IMR-90 (cell line): ENCODE measurements around the gene TMEM114. TPM values are rescaled to one million over a fixed set of nuclear protein-coding genes. Genes with fewer than 3 reads are reported as not detected.

ENCODE experiments used
- ATAC-seq: fragments of 200-7000 bp; cut with Tn5 transposase; 2 replicates; pipeline ENCODE4 v1.9.1; 2020; ENCODE audit warnings: low read depth, mild to moderate bottlenecking, moderate library complexity
- BruUV-seq: library from RNA; stranded (reverse); fragments of 400-500 nt; replicated peaks from 2 replicates; lab custom pipeline; 2021; lab: Mats Ljungman, UMichigan
- CTCF ChIA-PET: fragments of 300-600 bp; formaldehyde crosslinking; extraction: SDS; loops from one replicate; lab custom pipeline; 2021; ENCODE audit warnings: antibody characterized with exemption; lab: Yijun Ruan, JAX
- POLR2A ChIA-PET: fragments of 300-600 bp; sonication (Branson Sonifier 250); formaldehyde crosslinking; loops from one replicate; lab custom pipeline; 2022; ENCODE audit warnings: antibody characterized with exemption; ENCODE audit not compliant: unreplicated experiment; lab: Charles Lee
- DNase-seq: peaks from one replicate; pipeline ENCODE4 v3.0.0; 2013
- H2AFZ ChIP-seq: replicated peaks from 2 replicates; pipeline ENCODE3; 2013; ENCODE audit warnings: low read length, mild to moderate bottlenecking; ENCODE audit not compliant: poor library complexity
- H2AK5ac ChIP-seq: 2 replicates; pipeline ENCODE4 v1.6.1; 2013; ENCODE audit warnings: low read depth, low read length, inconsistent platforms
- H2AK9ac ChIP-seq: replicated peaks from 2 replicates; pipeline ENCODE3; 2013; ENCODE audit warnings: mild to moderate bottlenecking, low read depth, low read length, moderate library complexity; ENCODE audit not compliant: poor library complexity
- H2BK120ac ChIP-seq: 2 replicates; pipeline ENCODE4 v1.6.1; 2013; ENCODE audit warnings: low read depth, low read length, inconsistent platforms
- H2BK15ac ChIP-seq: 3 replicates; pipeline ENCODE4 v1.6.1; 2013; ENCODE audit warnings: low read depth, low read length, inconsistent platforms
- H2BK20ac ChIP-seq: 2 replicates; pipeline ENCODE4 v1.6.1; 2013; ENCODE audit warnings: low read depth, mild to moderate bottlenecking, inconsistent platforms, low read length, moderate library complexity
- H2BK5ac ChIP-seq: 2 replicates; pipeline ENCODE4 v1.6.1; 2013; ENCODE audit warnings: mild to moderate bottlenecking, low read depth, low read length, inconsistent platforms; ENCODE audit not compliant: poor library complexity, severe bottlenecking
- H3K14ac ChIP-seq: replicated peaks from 2 replicates; pipeline ENCODE4 v1.6.1; 2013; ENCODE audit warnings: low read depth, low read length, inconsistent platforms
- H3K18ac ChIP-seq: 2 replicates; pipeline ENCODE4 v1.6.1; 2013; ENCODE audit warnings: low read depth, low read length, control low read depth
- H3K23ac ChIP-seq: 2 replicates; pipeline ENCODE4 v1.6.1; 2013; ENCODE audit warnings: low read depth, low read length, inconsistent platforms
- H3K27ac ChIP-seq: 2 replicates; pipeline ENCODE4 v1.5.1; 2013; ENCODE audit warnings: mild to moderate bottlenecking, control low read depth, low read length; ENCODE audit not compliant: insufficient read depth
- H3K27me3 ChIP-seq: 2 replicates; pipeline ENCODE4 v1.6.1; 2013; ENCODE audit warnings: low read length; ENCODE audit not compliant: control insufficient read depth, insufficient read depth
- H3K36me3 ChIP-seq: 2 replicates; pipeline ENCODE4 v1.6.1; 2013; ENCODE audit warnings: low read length, mixed read lengths; ENCODE audit not compliant: control insufficient read depth, insufficient read depth
- H3K4ac ChIP-seq: 2 replicates; pipeline ENCODE4 v1.6.1; 2013; ENCODE audit warnings: low read depth, low read length, inconsistent platforms
- H3K4me1 ChIP-seq: 2 replicates; pipeline ENCODE4 v1.6.1; 2013; ENCODE audit warnings: low read length, mixed read lengths; ENCODE audit not compliant: control insufficient read depth, insufficient read depth
- H3K4me2 ChIP-seq: 2 replicates; pipeline ENCODE4 v1.6.1; 2013; ENCODE audit warnings: low read depth, mild to moderate bottlenecking, control low read depth, low read length, moderate library complexity
- H3K4me3 ChIP-seq: 2 replicates; pipeline ENCODE4 v1.5.1; 2013; ENCODE audit warnings: low read depth, mild to moderate bottlenecking, control low read depth, low read length, moderate library complexity; ENCODE audit not compliant: insufficient read depth
- H3K56ac ChIP-seq: 2 replicates; pipeline ENCODE4 v1.6.1; 2013; ENCODE audit warnings: low read length, inconsistent platforms; ENCODE audit not compliant: insufficient read depth; ENCODE audit errors: extremely low read depth
- H3K79me1 ChIP-seq, 2 experiments: 2 replicates each; pipeline ENCODE4 v1.6.1; 2013; ENCODE audit warnings: low read length in 2 of 2, inconsistent platforms in 1 of 2, low read depth in 1 of 2
- H3K9ac ChIP-seq: 2 replicates; pipeline ENCODE4 v1.6.1; 2013; ENCODE audit warnings: low read depth, low read length, control low read depth
- H3K9me1 ChIP-seq: 2 replicates; pipeline ENCODE4 v1.6.1; 2013; ENCODE audit warnings: low read length, inconsistent platforms; ENCODE audit not compliant: insufficient read depth
- H3K9me3 ChIP-seq: 2 replicates; pipeline ENCODE4 v1.6.1; 2013; ENCODE audit warnings: low read length; ENCODE audit not compliant: control insufficient read depth, insufficient read depth
- H4K20me1 ChIP-seq: 2 replicates; pipeline ENCODE4 v1.6.1; 2013; ENCODE audit warnings: low read length, inconsistent platforms; ENCODE audit not compliant: insufficient read depth
- H4K5ac ChIP-seq: 2 replicates; pipeline ENCODE4 v1.6.1; 2013; ENCODE audit warnings: mild to moderate bottlenecking, low read depth, low read length, control low read depth
- H4K8ac ChIP-seq, 2 experiments: 2 replicates each; pipeline ENCODE4 v1.6.1; 2013; ENCODE audit warnings: low read depth in 2 of 2, low read length in 2 of 2, control low read depth in 1 of 2, inconsistent platforms in 1 of 2
- H4K91ac ChIP-seq: 2 replicates; pipeline ENCODE4 v1.6.1; 2013; ENCODE audit warnings: low read depth, low read length, inconsistent platforms; ENCODE audit not compliant: insufficient read depth
- RCOR1 ChIP-seq: IDR thresholded peaks from 2 replicates; pipeline ENCODE4 v1.6.1; 2012; ENCODE audit warnings: mild to moderate bottlenecking, low read length, improper control_type of control experiment; ENCODE audit not compliant: insufficient replicate concordance
- SMC3 ChIP-seq: fragments of 150-350 bp; IDR thresholded peaks from 2 replicates; pipeline ENCODE4 v1.6.1; 2016; ENCODE audit warnings: low read depth, mild to moderate bottlenecking, antibody characterized with exemption, low read length, moderate library complexity
- WGBS, 2 experiments: methylation state at CpG; one replicate each; pipeline versions ENCODE4 v1.1.5 to v1.1.7; 2013; ENCODE audit warnings: missing lambda C conversion rate in 2 of 2; ENCODE audit not compliant: insufficient read length in 1 of 2; ENCODE audit errors: extremely low coverage in 2 of 2; 5-methylcytosine and 5-hydroxymethylcytosine counted together
- dilution Hi-C: fragments of 300-500 bp; cut with HindIII; formaldehyde crosslinking; loops from one replicate; pipeline ENCODE4 v1.14.3; 2018; ENCODE audit warnings: low sequenced_read_pairs; ENCODE audit not compliant: unreplicated experiment
- in situ Hi-C: fragments of 300-500 bp; cut with MboI; formaldehyde crosslinking; loops from 3 replicates; pipeline ENCODE4 v1.14.3; 2019; ENCODE audit warnings: low sequenced_read_pairs, inconsistent platforms, mixed read lengths
- intact Hi-C: fragments of 100-400 bp; cut with micrococcal nuclease; formaldehyde crosslinking; loops from 2 replicates; pipeline ENCODE4 v1.10.0; 2022
- polyA plus RNA-seq, 3 experiments: library from polyadenylated mRNA; depleted of rRNA; stranded (reverse); fragments of >200 nt; gene quantifications; 2 replicates each; pipeline ENCODE4 v1.2.3, GENCODE V29; 2012; ENCODE audit warnings: low replicate concordance in 1 of 3
- total RNA-seq: library from RNA; depleted of rRNA; stranded (reverse); fragments of >200 nt; gene quantifications from 2 replicates; pipeline ENCODE4 v1.2.3, GENCODE V29; 2012

The TMEM114 gene
- total and polyA plus RNA-seq, 2 of the 4 experiments (the other 2 are of a cell fraction), result not detected

DNA sequence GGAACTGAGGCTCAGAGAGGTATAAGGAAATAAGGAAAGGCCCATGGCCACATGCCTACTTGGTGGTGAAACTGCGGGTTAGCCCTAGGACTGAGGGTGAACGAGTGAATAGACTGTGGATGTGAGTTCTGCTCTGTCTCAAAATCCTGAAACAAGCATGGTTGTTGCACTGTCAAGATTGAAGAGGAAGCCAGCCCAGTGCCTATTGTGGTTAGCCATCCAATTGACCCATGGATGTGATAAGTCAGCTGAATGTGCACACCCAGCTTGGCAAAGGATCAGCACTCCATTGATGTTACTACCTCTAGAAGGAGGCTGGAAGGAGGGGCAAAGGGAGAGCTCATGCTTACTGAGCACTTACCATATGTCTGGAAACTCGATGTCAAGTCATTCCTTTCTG is 4.5 kb downstream of the TMEM114 start:
- Histone ChIP-seq H3K27ac (no peak overlapping the region), H3K36me3 (no peaks in the 10 kb centered on the region), H3K14ac (no peak overlapping the region), H2BK20ac (no peak overlapping the region), H3K4ac (no peak overlapping the region), H3K27me3 (peaks cover 32% of the 10 kb centered on the region), H3K79me1 (no peaks in the 10 kb centered on the region), H3K9me1 (no peaks in the 10 kb centered on the region), H2BK5ac (no peak overlapping the region), H3K18ac (no peak overlapping the region), H3K23ac (no peak overlapping the region), H3K4me3 (no peak overlapping the region), H2AFZ (no peak overlapping the region), H3K4me1 (no peaks in the 10 kb centered on the region), H3K4me2 (no peak overlapping the region), H3K9me3 (0 out of 2 replicates have a peak, but pooled peaks cover 2% of the 10 kb centered on the region), H3K9ac (no peak overlapping the region), H4K5ac (no peak overlapping the region), H2AK9ac (no peak overlapping the region), H4K20me1 (no peaks in the 10 kb centered on the region), H2AK5ac (no peak overlapping the region), H3K56ac (no peak overlapping the region), H2BK15ac (no peak overlapping the region), H4K8ac (no peak overlapping the region), H4K91ac (no peak overlapping the region), H2BK120ac (no peak overlapping the region)
- dilution Hi-C loops (no loop called here), intact Hi-C loops (no loop called here), in situ Hi-C loops (no loop called here)
- BruUV-seq, result no TSS peak
- ChIA-PET POLR2A (no interaction called here), CTCF (interaction anchor here (1.7 kb wide), 1 partner anchor 19 kb away, joined by 3 read pairs; no protein-coding TSS in a partner anchor)
- ATAC-seq (no peak), DNase-seq (no peak)
- 60% methylated on average over 1 of the region's 3 CpGs; no CpG with 5 or more reads in 1 of the 2 experiments for WGBS, 2 experiments
- TF ChIP-seq SMC3 (no peak), RCOR1 (no peak)
